ENCODE data around the gene CBX4. TPM values are rescaled to one million over a fixed set of nuclear protein-coding genes. Genes with fewer than 3 reads are reported as not detected.

CBX4 gene
- total and polyA plus RNA-seq, 2 of the 13 experiments (the other 11 are each of a cell fraction or from before 2014, with no cell fraction given) = 25.8 to 50.8 TPM

- no peak for TF ChIP-seq PREB (CRISPR knock-in tag; IDR thresholded peaks at IDR 0.05)
- no peak for TF ChIP-seq ZNF468 (CRISPR knock-in tag; IDR thresholded peaks at IDR 0.05)
- TF ChIP-seq SMC3 (IDR thresholded peaks at IDR 0.05; ENCODE audit: low read length) = no peak
- TF ChIP-seq FOXM1 (CRISPR knock-in tag; IDR thresholded peaks at IDR 0.05) = no peak
- TF ChIP-seq ZNF839 (CRISPR knock-in tag; IDR thresholded peaks at IDR 0.05; ENCODE audit: borderline replicate concordance) = no peak; the same call in 1 of the 2 replicates
- TF ChIP-seq ATF2 (CRISPR knock-in tag; IDR thresholded peaks at IDR 0.05) = peak; percentile 66; the same call in 1 of the 2 replicates
- TF ChIP-seq SUZ12 (IDR thresholded peaks at IDR 0.05; ENCODE audit: low read depth, low read length) = no peak
- peak; percentile 93 for TF ChIP-seq ONECUT2 (CRISPR knock-in tag; IDR thresholded peaks at IDR 0.05)
- TF ChIP-seq TCF7 (IDR thresholded peaks at IDR 0.05; ENCODE audit: low read depth) = no peak
Measured at GRCh38 chr17:79843816-79844800, 4.9 kb upstream of the CBX4 start (continued).

- no peak for ATAC-seq
- Histone ChIP-seq H2AFZ (ENCODE audit: low read length) (no peak overlapping the region), H3K4me2 (ENCODE audit: low read depth, low read length) (peak overlapping the region; percentile 99), H3K9ac (ENCODE audit: insufficient read depth, low read depth, low read length) (peak overlapping the region; percentile 92), H4K20me1 (ENCODE audit: insufficient read depth, low read length) (peaks cover 2% of the 10 kb centered on the region), H3K4me1 (ENCODE audit: insufficient read depth, low read length) (peaks cover 74% of the 10 kb centered on the region), H3K27me3 (ENCODE audit: control insufficient read depth in 1 of 2, insufficient read depth in 2 of 2, low read length in 2 of 2) (no peaks in the 10 kb centered on the region; a peak in 1 of 5 replicates), H3K79me2 (ENCODE audit: insufficient read depth, low read length) (peaks cover 2% of the 10 kb centered on the region), H3K27ac (ENCODE audit: extremely low read length, insufficient read depth, low read length) (peak overlapping the region; percentile 85), H3K4me3 (replicated peaks in 1 of 3; ENCODE audit: insufficient read depth in 1 of 3, low read depth in 2 of 3, low read length in 3 of 3) (peak overlapping the region; percentile 63 to 87 (median 77); a peak in 5 of 6 replicates), H3K36me3 (replicated peaks in 1 of 2; ENCODE audit: control insufficient read depth in 1 of 2, insufficient read depth in 2 of 2, low read length in 2 of 2) (no peaks in the 10 kb centered on the region), H3K9me3 (ENCODE audit: low read length) (no peaks in the 10 kb centered on the region)
- DNase-seq (ENCODE audit: low spot score) = no peak
- intact Hi-C loops (cut with micrococcal nuclease; ENCODE audit: unreplicated experiment) = no loop called here
- in situ Hi-C loops (cut with HindIII; ENCODE audit: extremely low pct_ligation_motif_present, low pct_unique_long_range_greater_than_20kb) = loop anchor here (5.0 kb wide), 1 partner anchor 84 kb away; no protein-coding TSS in a partner anchor
- WGBS (ENCODE audit: low lambda C conversion rate) = 65% methylated on average over 39 of the region's 39 CpGs
- ChIA-PET CTCF (ENCODE audit: low intra/inter-chr PET ratio, low total read pairs) (interaction anchor here (2.6 kb wide), 1 partner anchor 148 kb away, joined by 6 read pairs; no protein-coding TSS in a partner anchor), POLR2A (interaction anchor here (0.9 to 9.7 kb wide), 7 partner anchors 13 to 147 kb away, joined by 3 to 333 read pairs (median 7); partner anchors contain the start of gene CBX8)
- no TSS peak for BruUV-seq (replicated peaks)
- no peak for FAIRE-seq
- TF ChIP-seq NAIF1 (CRISPR knock-in tag; IDR thresholded peaks at IDR 0.05; ENCODE audit: borderline replicate concordance) = no peak
- no peak for TF ChIP-seq MTERF4 (CRISPR knock-in tag; IDR thresholded peaks at IDR 0.05)
- TF ChIP-seq ZNF17 (CRISPR knock-in tag; IDR thresholded peaks at IDR 0.05) = no peak
- TF ChIP-seq TRAFD1 (CRISPR knock-in tag; IDR thresholded peaks at IDR 0.05; ENCODE audit: borderline replicate concordance) = no peak
- peak; percentile 83; the same call in 1 of the 2 replicates for TF ChIP-seq HNRNPL (IDR thresholded peaks at IDR 0.05; ENCODE audit: low read depth, low read length)
- 0 out of 2 replicates have a peak, but pooled peaks have one; percentile 8 for TF ChIP-seq MEF2D (CRISPR knock-in tag; IDR thresholded peaks at IDR 0.05)
Measured at GRCh38 chr17:79843474-79843815, 4.2 kb upstream of the CBX4 start.
